K562 (cell line): Measurements from ENCODE around the gene RNF144A. TPM values are rescaled to one million over a fixed set of nuclear protein-coding genes. Genes with fewer than 3 reads are reported as not detected.

Source experiments
- ATAC-seq: fragments of 200-7000 bp; cut with Tn5 transposase; 3 replicates; pipeline ENCODE4 v1.9.1; 2020; ENCODE audit warnings: moderate library complexity
- BruUV-seq: library from RNA; stranded (reverse); fragments of 400-500 nt; replicated peaks from 2 replicates; lab custom pipeline; 2021; lab: Mats Ljungman, UMichigan
- CTCF ChIA-PET: fragments of 300-600 bp; formaldehyde crosslinking; extraction: SDS; loops from one replicate; lab custom pipeline; 2021; ENCODE audit warnings: low intra/inter-chr PET ratio; lab: Yijun Ruan, JAX
- POLR2A ChIA-PET: fragments of 300-600, 350-650 bp; sonication (Branson Sonifier 250); formaldehyde crosslinking; extraction: SDS; loops from one replicate; lab custom pipeline; 2021; ENCODE audit warnings: antibody characterized with exemption, inconsistent platforms; lab: Yijun Ruan, JAX
- DNase-seq, 4 experiments: peaks; one replicate each; pipeline versions ENCODE4 v3.0.0 to v3.0.0-alpha.2; 2011 to 2018; ENCODE audit warnings: low spot score in 3 of 4, mixed read lengths in 3 of 4; ENCODE audit errors: extremely low read depth in 1 of 4
- FAIRE-seq: peaks from 2 replicates; lab custom pipeline; 2011; peaks lifted over from hg19 to GRCh38; lab: Jason Lieb, UNC
- H2AFZ ChIP-seq: 2 replicates; pipeline ENCODE4 v1.6.0; 2011; ENCODE audit warnings: low read depth, low read length, control low read depth, inconsistent platforms
- H3K27ac ChIP-seq: fragments of 200-600 bp; 3 replicates; pipeline ENCODE4 v1.8.0; 2011; ENCODE audit warnings: low read depth, mild to moderate bottlenecking, control low read depth, inconsistent platforms, low read length, moderate library complexity, mixed read lengths; ENCODE audit errors: extremely low read depth
- H3K27me3 ChIP-seq, 2 experiments: fragments of 300-600 bp in 1 of 2; 2 replicates in 1 of 2; 3 replicates in 1 of 2; pipeline versions ENCODE4 v1.6.0 to v1.8.0; 2011; ENCODE audit warnings: inconsistent platforms in 2 of 2, low read length in 2 of 2, mild to moderate bottlenecking in 1 of 2, mixed read lengths in 1 of 2, moderate library complexity in 1 of 2; ENCODE audit not compliant: control insufficient read depth in 2 of 2, insufficient read depth in 2 of 2
- H3K36me3 ChIP-seq: fragments of 300-600 bp; 3 replicates; pipeline ENCODE4 v1.8.0; 2011; ENCODE audit warnings: mild to moderate bottlenecking, low read length, inconsistent platforms; ENCODE audit not compliant: control insufficient read depth, insufficient read depth
- H3K4me1 ChIP-seq, 2 experiments: fragments of 200-600 bp in 1 of 2; replicated peaks in 1 of 2; 2 replicates in 1 of 2; 3 replicates in 1 of 2; pipeline versions ENCODE4 v1.5.1 to v1.8.0; 2011; ENCODE audit warnings: inconsistent platforms in 2 of 2, low read length in 2 of 2, mild to moderate bottlenecking in 1 of 2, mixed read lengths in 1 of 2, moderate library complexity in 1 of 2; ENCODE audit not compliant: control insufficient read depth in 2 of 2, insufficient read depth in 2 of 2
- H3K4me2 ChIP-seq: 2 replicates; pipeline ENCODE4 v1.6.1; 2011; ENCODE audit warnings: low read length, control low read depth, inconsistent platforms, mixed read lengths; ENCODE audit not compliant: insufficient read depth
- H3K4me3 ChIP-seq: fragments of 200-600 bp; sonication (generic), shearing (Covaris generic); 2 replicates; pipeline ENCODE4 v1.5.1; 2016; ENCODE audit warnings: control low read depth, inconsistent platforms
- H3K79me2 ChIP-seq: fragments of 200-600 bp; 3 replicates; pipeline ENCODE4 v1.8.0; 2011; ENCODE audit warnings: low read length, inconsistent platforms; ENCODE audit not compliant: control insufficient read depth, insufficient read depth
- H3K9ac ChIP-seq, 2 experiments: 2 replicates each; pipeline versions ENCODE4 v1.6.0 to v1.6.1; 2011; ENCODE audit warnings: low read depth in 2 of 2, low read length in 2 of 2, control low read depth in 1 of 2, inconsistent platforms in 1 of 2, mild to moderate bottlenecking in 1 of 2, mixed read lengths in 1 of 2; ENCODE audit not compliant: insufficient read depth in 1 of 2
- H3K9me1 ChIP-seq: one replicate; pipeline ENCODE4 v1.6.0; 2011; ENCODE audit warnings: inconsistent platforms, mild to moderate bottlenecking, low read length, moderate library complexity; ENCODE audit not compliant: control insufficient read depth, insufficient read depth
- H3K9me3 ChIP-seq: replicated peaks from 2 replicates; pipeline ENCODE4 v1.5.1; 2011; ENCODE audit warnings: low read depth, low read length, inconsistent platforms; ENCODE audit not compliant: control insufficient read depth, insufficient read depth
- H4K20me1 ChIP-seq: replicated peaks from 2 replicates; pipeline ENCODE4 v1.6.1; 2011; ENCODE audit warnings: low read length, inconsistent platforms, mixed read lengths; ENCODE audit not compliant: control insufficient read depth, insufficient read depth
- BRD4 ChIP-seq: fragments of 200-600 bp; sonication (generic); IDR thresholded peaks from 2 replicates; pipeline ENCODE4 v1.6.1; 2017; ENCODE audit warnings: inconsistent platforms
- CBX8 ChIP-seq: fragments of 200-600 bp; sonication (generic); IDR thresholded peaks from 2 replicates; pipeline ENCODE4 v1.6.1; 2012; ENCODE audit warnings: borderline replicate concordance, mixed run types, low read depth, mild to moderate bottlenecking, moderate library complexity, mixed read lengths, low read length, control low read depth, inconsistent platforms; ENCODE audit not compliant: poor library complexity, severe bottlenecking; ENCODE audit errors: extremely low read depth
- DIDO1 ChIP-seq: fragments of 450-650 bp; IDR thresholded peaks from 2 replicates; pipeline ENCODE4 v1.6.1; 2016; ENCODE audit warnings: low read depth, missing biosample characterization, missing genetic modification characterization
- DNMT1 ChIP-seq: fragments of 450-650 bp; IDR thresholded peaks from 2 replicates; pipeline ENCODE4 v1.6.1; 2016; ENCODE audit warnings: antibody characterized with exemption, mild to moderate bottlenecking
- HDAC1 ChIP-seq, 2 experiments: fragments of 450-650 bp; IDR thresholded peaks; 2 replicates each; pipeline ENCODE4 v1.6.1; 2016 to 2017; ENCODE audit warnings: inconsistent platforms in 1 of 2, mild to moderate bottlenecking in 1 of 2, moderate library complexity in 1 of 2
- MYNN ChIP-seq, 2 experiments: sonication (generic); formaldehyde crosslinking in 1 of 2; IDR thresholded peaks; 2 replicates each; pipeline versions ENCODE4 v1.5.0 to v1.6.1; 2016 to 2020; ENCODE audit warnings: antibody characterized with exemption in 1 of 2, missing genetic modification reagents in 1 of 2
- PCBP1 ChIP-seq: fragments of 200-400 bp; formaldehyde crosslinking; IDR thresholded peaks from 2 replicates; pipeline ENCODE4 v1.6.1; 2018; ENCODE audit warnings: mild to moderate bottlenecking, low read depth, low read length; ENCODE audit not compliant: poor library complexity, severe bottlenecking
- TCF7 ChIP-seq: sonication (generic); IDR thresholded peaks from 2 replicates; pipeline ENCODE4 v1.6.1; 2016; ENCODE audit warnings: antibody characterized with exemption, borderline replicate concordance
- TRIM28 ChIP-seq: fragments of 450-650 bp; IDR thresholded peaks from 2 replicates; pipeline ENCODE4 v1.6.1; 2017
- ZNF316 ChIP-seq: fragments of 450-650 bp; IDR thresholded peaks from 2 replicates; pipeline ENCODE4 v1.6.1; 2016
- WGBS: fragments of 100-300 bp; shearing (Covaris generic); methylation state at CpG from one replicate; pipeline ENCODE4 v1.1.6; 2016; ENCODE audit warnings: low coverage, mixed read lengths; ENCODE audit not compliant: insufficient coverage; ENCODE audit errors: missing lambda C conversion rate; 5-methylcytosine and 5-hydroxymethylcytosine counted together
- in situ Hi-C: fragments of 300-500 bp; cut with MboI; formaldehyde crosslinking; loops from 4 replicates; pipeline ENCODE4 v1.15.0; 2018; ENCODE audit warnings: inconsistent platforms, mixed read lengths
- intact Hi-C: fragments of 100-400 bp; cut with micrococcal nuclease; formaldehyde crosslinking; loops from 2 replicates; pipeline ENCODE4 v1.14.2; 2022
- polyA plus RNA-seq, 8 experiments: library from polyadenylated mRNA; depleted of rRNA in 4 of 8; stranded (reverse) in 5 of 8; unstranded in 3 of 8; fragments of >200 nt; fragmentation: Nextera tagmentation in 2 of 8; fragmentation: Illumina TruSeq in 1 of 8; extraction: Ambion mirVana in 2 of 8; extraction: Trizol in 1 of 8; gene quantifications; 2 replicates each; pipeline versions ENCODE4 v1.2.1 to v1.2.3, GENCODE V29; 2011 to 2014; ENCODE audit warnings: inconsistent platforms in 1 of 8, missing spikeins in 1 of 8
- total RNA-seq, 7 experiments: library from RNA; depleted of rRNA in 6 of 7; stranded (reverse); fragments of >200 nt in 6 of 7; fragmentation: Illumina TruSeq in 2 of 7; extraction: Trizol in 2 of 7; gene quantifications; 2 replicates each; pipeline versions ENCODE4 v1.2.1 to v1.2.3, GENCODE V29; 2011 to 2021; ENCODE audit warnings: low replicate concordance in 1 of 7
- TF ChIP-seq, protein P1 (sequence below): fragments of 450-650 bp; IDR thresholded peaks from 2 replicates; pipeline ENCODE4 v1.6.1; 2018; ENCODE audit warnings: mild to moderate bottlenecking, low read depth; ENCODE audit not compliant: partially characterized antibody

The RNF144A gene
- total and polyA plus RNA-seq, 9 of the 15 experiments (the other 6 are each of a cell fraction or from before 2014, with no cell fraction given) = 0.96 to 11.3 (median 6.2) TPM

DNA sequence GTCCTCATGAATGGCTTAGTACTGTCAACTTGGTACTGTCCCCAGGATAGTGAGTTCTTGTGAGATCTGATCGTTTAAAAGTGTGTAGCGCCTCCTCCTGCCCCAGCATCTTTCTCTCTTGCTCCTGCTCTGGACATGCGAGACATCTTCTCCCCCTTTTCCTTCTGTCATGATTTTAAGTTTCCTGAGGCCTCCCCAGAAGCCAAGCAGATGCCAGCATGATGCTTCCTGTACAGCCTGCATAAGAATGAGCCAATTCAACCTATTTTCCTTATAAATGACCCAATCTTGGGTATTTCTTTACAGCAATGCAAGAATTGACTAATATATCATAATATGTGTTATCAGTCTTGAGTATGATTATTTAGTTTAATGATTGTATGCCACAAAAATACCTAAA, 43.2 kb upstream of the RNF144A start:
- Histone ChIP-seq H3K9ac (no peak overlapping the region), H3K9me1 (no peaks in the 10 kb centered on the region), H3K4me2 (no peak overlapping the region), H3K4me3 (no peak overlapping the region), H3K27me3 (no peaks in the 10 kb centered on the region), H3K79me2 (no peaks in the 10 kb centered on the region), H2AFZ (no peak overlapping the region), H3K4me1 (peaks cover 2 to 3% of the 10 kb centered on the region in 2 experiments; a peak in 3 of 5 replicates), H3K27ac (no peak overlapping the region), H3K9me3 (peaks cover 14% of the 10 kb centered on the region), H3K36me3 (no peaks in the 10 kb centered on the region), H4K20me1 (no peaks in the 10 kb centered on the region)
- 80% methylated on average over 3 of the region's 3 CpGs for WGBS
- no peak for ATAC-seq
- TF ChIP-seq DIDO1 (tag) (no peak), TRIM28 (peak; percentile 28; the same call in 1 of the 2 replicates), ZNF316 (peak; percentile 63)
- TF ChIP-seq, protein P1, sequence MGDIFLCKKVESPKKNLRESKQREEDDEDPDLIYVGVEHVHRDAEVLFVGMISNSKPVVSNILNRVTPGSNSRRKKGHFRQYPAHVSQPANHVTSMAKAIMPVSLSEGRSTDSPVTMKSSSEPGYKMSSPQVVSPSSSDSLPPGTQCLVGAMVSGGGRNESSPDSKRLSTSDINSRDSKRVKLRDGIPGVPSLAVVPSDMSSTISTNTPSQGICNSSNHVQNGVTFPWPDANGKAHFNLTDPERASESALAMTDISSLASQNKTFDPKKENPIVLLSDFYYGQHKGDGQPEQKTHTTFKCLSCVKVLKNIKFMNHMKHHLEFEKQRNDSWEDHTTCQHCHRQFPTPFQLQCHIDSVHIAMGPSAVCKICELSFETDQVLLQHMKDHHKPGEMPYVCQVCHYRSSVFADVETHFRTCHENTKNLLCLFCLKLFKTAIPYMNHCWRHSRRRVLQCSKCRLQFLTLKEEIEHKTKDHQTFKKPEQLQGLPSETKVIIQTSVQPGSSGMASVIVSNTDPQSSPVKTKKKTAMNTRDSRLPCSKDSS = peak; percentile 57
- ChIA-PET CTCF (no interaction called here), POLR2A (no interaction called here)
- FAIRE-seq = no peak
- in situ Hi-C loops (no loop called here), intact Hi-C loops (no loop called here)
- no peak for DNase-seq
- BruUV-seq = no TSS peak

GRCh38 chr2:6876309-6876708, 40.9 kb upstream of the RNF144A start:
- no peaks in the 10 kb centered on the region for H3K9me1 ChIP-seq
- intact Hi-C loops = no loop called here
- WGBS = 38% methylated on average over 1 of the region's 1 CpG
- DNase-seq = no peak
- no peaks in the 10 kb centered on the region for H3K79me2 ChIP-seq
- peaks cover 3 to 20% of the 10 kb centered on the region in 2 experiments; a peak in 4 of 5 replicates for H3K4me1 ChIP-seq
- peaks cover 22% of the 10 kb centered on the region for H3K9me3 ChIP-seq
- H3K27ac ChIP-seq = no peak overlapping the region
- POLR2A ChIA-PET = interaction anchor here (2.4 kb wide), 1 partner anchor 12 kb away, joined by 7 read pairs; no protein-coding TSS in a partner anchor
- no peaks in the 10 kb centered on the region for H4K20me1 ChIP-seq
- H2AFZ ChIP-seq = no peak overlapping the region
- no peaks in the 10 kb centered on the region for H3K36me3 ChIP-seq
- TF ChIP-seq BRD4 (no peak), CBX8 (no peak), TCF7 (no peak), DNMT1 (no peak), PCBP1 (no peak), HDAC1 (IDR thresholded peaks at IDR 0.05) (no peak), MYNN (IDR thresholded peaks at IDR 0.05) (no peak), MYNN (CRISPR knock-in tag; IDR thresholded peaks at IDR 0.05) (no peak)
- H3K9ac ChIP-seq = no peak overlapping the region
- no peak for FAIRE-seq
- CTCF ChIA-PET = no interaction called here
- no peak overlapping the region for H3K4me2 ChIP-seq
- in situ Hi-C loops = no loop called here
- BruUV-seq = no TSS peak
- ATAC-seq = no peak
- H3K4me3 ChIP-seq = no peak overlapping the region
- no peaks in the 10 kb centered on the region for H3K27me3 ChIP-seq
